ENCODE measurements around the gene UROC1. TPM values are rescaled to one million over a fixed set of nuclear protein-coding genes. Genes with fewer than 3 reads are reported as not detected.

The UROC1 gene
- total RNA-seq (not detected), polyA plus RNA-seq (not detected)

- Histone ChIP-seq H3K9me3 (ENCODE audit: control insufficient read depth in 2 of 2, low read length in 2 of 2) (no peaks in the 10 kb centered on the region), H3K27ac (ENCODE audit: insufficient read depth, low read length, poor library complexity, severe bottlenecking) (no peak within 1 kb of the TSS), H3K4me3 (ENCODE audit: low read depth, low read length) (no peak within 1 kb of the TSS), H3K36me3 (ENCODE audit: control insufficient read depth, insufficient read depth, low read length) (no peaks in the 10 kb centered on the region), H3K4me1 (ENCODE audit: control insufficient read depth, insufficient read depth, low read length, poor library complexity, severe bottlenecking) (no peaks in the 10 kb centered on the region), H3K27me3 (ENCODE audit: control insufficient read depth, insufficient read depth, low read length) (no peaks in the 10 kb centered on the region)
- no peak within 1 kb of the TSS for H3K4me3 Mint-ChIP-seq
- no peaks in the 10 kb centered on the region for H3K9me3 Mint-ChIP-seq
- DNase-seq (no peak), ATAC-seq (ENCODE audit: low read depth in 2 of 2) (no peak)
- H3K27me3 Mint-ChIP-seq, result peaks cover 5% of the 10 kb centered on the region
- H3K36me3 Mint-ChIP-seq, result no peaks in the 10 kb centered on the region
- peaks cover 0 to 2% (median 0%) of the 10 kb centered on the region in 4 donors for H3K4me1 Mint-ChIP-seq
- H3K27ac Mint-ChIP-seq, result no peak within 1 kb of the TSS
Measured at GRCh38 chr3:126517291-126517951, at the start of gene UROC1. Gene UROC1, minus strand, starts transcription at chr3:126517773. Its CDS starts 54 bp downstream, at chr3:126517719.

- H3K4me3 Mint-ChIP-seq, result no peak overlapping the region
- ATAC-seq (ENCODE audit: low read depth in 2 of 2), result no peak
Measured at GRCh38 chr3:126562737-126563276, 45.2 kb upstream of the UROC1 start.

GRCh38 chr3:126558336-126559071, 40.9 kb upstream of the UROC1 start, which contains the start of gene C3orf22:
Gene C3orf22, minus strand, starts transcription at chr3:126558932. Its CDS starts 5,542 bp downstream, at chr3:126553390.
- no peaks in the 10 kb centered on the region for H3K27me3 ChIP-seq (ENCODE audit: control insufficient read depth, insufficient read depth, low read length)
- Mint-ChIP-seq H3K4me1 (no peaks in the 10 kb centered on the region), H3K27me3 (peaks cover 7% of the 10 kb centered on the region), H3K4me3 (no peak within 1 kb of the TSS), H3K27ac (no peak within 1 kb of the TSS), H3K36me3 (no peaks in the 10 kb centered on the region), H3K9me3 (peaks cover 0 to 14% (median 0%) of the 10 kb centered on the region in 7 donors)
- no peaks in the 10 kb centered on the region for H3K4me1 ChIP-seq (ENCODE audit: control insufficient read depth, insufficient read depth, low read length, poor library complexity, severe bottlenecking)
- H3K4me3 ChIP-seq (ENCODE audit: low read depth, low read length), result no peak within 1 kb of the TSS
- H3K36me3 ChIP-seq (ENCODE audit: control insufficient read depth, insufficient read depth, low read length), result no peaks in the 10 kb centered on the region
- H3K27ac ChIP-seq (ENCODE audit: insufficient read depth, low read length, poor library complexity, severe bottlenecking), result no peak within 1 kb of the TSS
- no peak for DNase-seq
- no peaks in the 10 kb centered on the region for H3K9me3 ChIP-seq (ENCODE audit: control insufficient read depth in 2 of 2, low read length in 2 of 2)
- no peak for ATAC-seq (ENCODE audit: low read depth in 2 of 2)

More at GRCh38 chr3:126562737-126563276, 45.2 kb upstream of the UROC1 start:
- Mint-ChIP-seq H3K27me3 (peaks cover 23% of the 10 kb centered on the region), H3K9me3 (peaks cover 0 to 14% (median 0%) of the 10 kb centered on the region in 7 donors), H3K4me1 (no peaks in the 10 kb centered on the region), H3K36me3 (no peaks in the 10 kb centered on the region), H3K27ac (no peak overlapping the region)
- Histone ChIP-seq H3K4me3 (ENCODE audit: low read depth, low read length) (no peak overlapping the region), H3K36me3 (ENCODE audit: control insufficient read depth, insufficient read depth, low read length) (no peaks in the 10 kb centered on the region), H3K4me1 (ENCODE audit: control insufficient read depth, insufficient read depth, low read length, poor library complexity, severe bottlenecking) (no peaks in the 10 kb centered on the region), H3K27ac (ENCODE audit: insufficient read depth, low read length, poor library complexity, severe bottlenecking) (no peak overlapping the region), H3K9me3 (ENCODE audit: control insufficient read depth in 2 of 2, low read length in 2 of 2) (no peaks in the 10 kb centered on the region), H3K27me3 (ENCODE audit: control insufficient read depth, insufficient read depth, low read length) (peaks cover 10% of the 10 kb centered on the region)
- no peak for DNase-seq

- Mint-ChIP-seq H3K27me3 (peaks cover 9% of the 10 kb centered on the region), H3K27ac (no peak overlapping the region), H3K36me3 (no peaks in the 10 kb centered on the region), H3K4me3 (no peak overlapping the region), H3K9me3 (peaks cover 0 to 12% (median 0%) of the 10 kb centered on the region in 7 donors), H3K4me1 (no peaks in the 10 kb centered on the region)
- H3K9me3 ChIP-seq (ENCODE audit: control insufficient read depth in 2 of 2, low read length in 2 of 2), result no peaks in the 10 kb centered on the region
- no peaks in the 10 kb centered on the region for H3K36me3 ChIP-seq (ENCODE audit: control insufficient read depth, insufficient read depth, low read length)
- no peak for DNase-seq
- no peak for ATAC-seq (ENCODE audit: low read depth in 2 of 2)
- H3K4me1 ChIP-seq (ENCODE audit: control insufficient read depth, insufficient read depth, low read length, poor library complexity, severe bottlenecking), result no peaks in the 10 kb centered on the region
- H3K4me3 ChIP-seq (ENCODE audit: low read depth, low read length), result no peak overlapping the region
- no peaks in the 10 kb centered on the region for H3K27me3 ChIP-seq (ENCODE audit: control insufficient read depth, insufficient read depth, low read length)
- H3K27ac ChIP-seq (ENCODE audit: insufficient read depth, low read length, poor library complexity, severe bottlenecking), result no peak overlapping the region
Measured at GRCh38 chr3:126557761-126558160, 40.2 kb upstream of the UROC1 start.

GRCh38 chr3:126557415-126557745, 39.8 kb upstream of the UROC1 start:
- no peaks in the 10 kb centered on the region for H3K9me3 ChIP-seq (ENCODE audit: control insufficient read depth in 2 of 2, low read length in 2 of 2)
- no peak overlapping the region for H3K27ac Mint-ChIP-seq
- H3K27me3 Mint-ChIP-seq, result peaks cover 9% of the 10 kb centered on the region
- no peaks in the 10 kb centered on the region for H3K36me3 Mint-ChIP-seq
- H3K9me3 Mint-ChIP-seq, result peaks cover 0 to 10% (median 0%) of the 10 kb centered on the region in 7 donors
- DNase-seq (no peak), ATAC-seq (ENCODE audit: low read depth in 2 of 2) (no peak)
- H3K27me3 ChIP-seq (ENCODE audit: control insufficient read depth, insufficient read depth, low read length), result no peaks in the 10 kb centered on the region
- no peak overlapping the region for H3K4me3 ChIP-seq (ENCODE audit: low read depth, low read length)
- no peaks in the 10 kb centered on the region for H3K4me1 ChIP-seq (ENCODE audit: control insufficient read depth, insufficient read depth, low read length, poor library complexity, severe bottlenecking)
- no peaks in the 10 kb centered on the region for H3K4me1 Mint-ChIP-seq
- H3K4me3 Mint-ChIP-seq, result no peak overlapping the region
- no peak overlapping the region for H3K27ac ChIP-seq (ENCODE audit: insufficient read depth, low read length, poor library complexity, severe bottlenecking)
- H3K36me3 ChIP-seq (ENCODE audit: control insufficient read depth, insufficient read depth, low read length), result no peaks in the 10 kb centered on the region

- ATAC-seq (ENCODE audit: low read depth in 2 of 2) (no peak), DNase-seq (no peak)
- Mint-ChIP-seq H3K27me3 (peaks cover 7% of the 10 kb centered on the region), H3K36me3 (no peaks in the 10 kb centered on the region), H3K27ac (no peak overlapping the region), H3K4me3 (no peak overlapping the region), H3K4me1 (no peaks in the 10 kb centered on the region), H3K9me3 (peaks cover 0 to 6% (median 0%) of the 10 kb centered on the region in 7 donors)
- Histone ChIP-seq H3K36me3 (ENCODE audit: control insufficient read depth, insufficient read depth, low read length) (no peaks in the 10 kb centered on the region), H3K27me3 (ENCODE audit: control insufficient read depth, insufficient read depth, low read length) (no peaks in the 10 kb centered on the region), H3K4me1 (ENCODE audit: control insufficient read depth, insufficient read depth, low read length, poor library complexity, severe bottlenecking) (no peaks in the 10 kb centered on the region), H3K9me3 (ENCODE audit: control insufficient read depth in 2 of 2, low read length in 2 of 2) (no peaks in the 10 kb centered on the region), H3K27ac (ENCODE audit: insufficient read depth, low read length, poor library complexity, severe bottlenecking) (no peak overlapping the region), H3K4me3 (ENCODE audit: low read depth, low read length) (no peak overlapping the region)
Measured at GRCh38 chr3:126556637-126557414, 39.3 kb upstream of the UROC1 start.

GRCh38 chr3:126555795-126556636, 38.4 kb upstream of the UROC1 start:
- Mint-ChIP-seq H3K27me3 (peaks cover 4% of the 10 kb centered on the region), H3K9me3 (no peaks in the 10 kb centered on the region), H3K27ac (peak overlapping the region in 1 of 3 donors; percentile 25), H3K36me3 (no peaks in the 10 kb centered on the region), H3K4me1 (no peaks in the 10 kb centered on the region), H3K4me3 (no peak overlapping the region)
- no peak for ATAC-seq (ENCODE audit: low read depth in 2 of 2)
- Histone ChIP-seq H3K4me3 (ENCODE audit: low read depth, low read length) (no peak overlapping the region), H3K27ac (ENCODE audit: insufficient read depth, low read length, poor library complexity, severe bottlenecking) (no peak overlapping the region), H3K27me3 (ENCODE audit: control insufficient read depth, insufficient read depth, low read length) (no peaks in the 10 kb centered on the region), H3K9me3 (ENCODE audit: control insufficient read depth in 2 of 2, low read length in 2 of 2) (no peaks in the 10 kb centered on the region), H3K4me1 (ENCODE audit: control insufficient read depth, insufficient read depth, low read length, poor library complexity, severe bottlenecking) (no peaks in the 10 kb centered on the region), H3K36me3 (ENCODE audit: control insufficient read depth, insufficient read depth, low read length) (no peaks in the 10 kb centered on the region)
- DNase-seq, result no peak

All from CD4-positive, CD25-positive, alpha-beta regulatory T cell (primary cell).